ENCODE data around the gene GAS6. TPM values are rescaled to one million over a fixed set of nuclear protein-coding genes. Genes with fewer than 3 reads are reported as not detected.

The GAS6 gene
- polyA plus RNA-seq, 1 donor from 2014 or later: 52.4 TPM

- no peaks in the 10 kb centered on the region for H3F3A ChIP-seq (ENCODE audit: insufficient read depth, low read length, poor library complexity, severe bottlenecking)
- H4K20me1 ChIP-seq (ENCODE audit: insufficient read depth): no peaks in the 10 kb centered on the region
- H3K9ac ChIP-seq (ENCODE audit: low read length): no peak overlapping the region
- H3K9me2 ChIP-seq (ENCODE audit: insufficient read depth, low read length): no peaks in the 10 kb centered on the region
- TF ChIP-seq CTCF (IDR thresholded peaks at IDR 0.05; ENCODE audit: poor library complexity, severe bottlenecking) (no peak), REST (IDR thresholded peaks at IDR 0.05; ENCODE audit: borderline replicate concordance) (no peak), RAD21 (conservative IDR thresholded peaks at IDR 0.05) (no peak), TAF1 (IDR thresholded peaks at IDR 0.05; ENCODE audit: low read depth) (no peak), POLR2AphosphoS5 (IDR thresholded peaks at IDR 0.05) (no peak), SMC3 (conservative IDR thresholded peaks at IDR 0.05; ENCODE audit: poor library complexity) (no peak), EZH2 (IDR thresholded peaks at IDR 0.05; ENCODE audit: borderline replicate concordance, insufficient read depth, low read length, poor library complexity, severe bottlenecking) (no peak), MXI1 (conservative IDR thresholded peaks at IDR 0.05; ENCODE audit: poor library complexity, severe bottlenecking) (no peak), EP300 (conservative IDR thresholded peaks at IDR 0.05; ENCODE audit: poor library complexity, severe bottlenecking) (no peak)
- no peaks in the 10 kb centered on the region for H3K36me3 ChIP-seq (ENCODE audit: insufficient read depth, low read length)
- no peak overlapping the region for H3K4me2 ChIP-seq (ENCODE audit: low read length)
- no peaks in the 10 kb centered on the region for H3K27me3 ChIP-seq (ENCODE audit: insufficient read depth, low read depth, low read length)
- no peaks in the 10 kb centered on the region for H3K79me2 ChIP-seq (replicated peaks; ENCODE audit: insufficient read depth, low read length)
- no peak overlapping the region for H2AFZ ChIP-seq (ENCODE audit: low read depth, low read length)
- H3K27ac ChIP-seq (ENCODE audit: low read length): no peak overlapping the region
- no peak overlapping the region for H3K4me3 ChIP-seq (ENCODE audit: low read length)
- H3K9me3 ChIP-seq (ENCODE audit: low read length): no peaks in the 10 kb centered on the region
Observed at GRCh38 chr13:113845723-113846635, 17.9 kb downstream of the GAS6 start.

GRCh38 chr13:113845055-113845454 is 18.8 kb downstream of the GAS6 start:
- Histone ChIP-seq H3K79me2 (replicated peaks; ENCODE audit: insufficient read depth, low read length) (no peaks in the 10 kb centered on the region), H3K36me3 (ENCODE audit: insufficient read depth, low read length) (no peaks in the 10 kb centered on the region), H4K20me1 (ENCODE audit: insufficient read depth) (no peaks in the 10 kb centered on the region), H3K4me3 (ENCODE audit: low read length) (no peak overlapping the region), H3K9me2 (ENCODE audit: insufficient read depth, low read length) (no peaks in the 10 kb centered on the region), H2AFZ (ENCODE audit: low read depth, low read length) (no peak overlapping the region), H3K27ac (ENCODE audit: low read length) (no peak overlapping the region), H3K9me3 (ENCODE audit: low read length) (no peaks in the 10 kb centered on the region), H3K9ac (ENCODE audit: low read length) (no peak overlapping the region), H3F3A (ENCODE audit: insufficient read depth, low read length, poor library complexity, severe bottlenecking) (no peaks in the 10 kb centered on the region), H3K27me3 (ENCODE audit: insufficient read depth, low read depth, low read length) (no peaks in the 10 kb centered on the region), H3K4me2 (ENCODE audit: low read length) (no peak overlapping the region)
- TF ChIP-seq MXI1 (conservative IDR thresholded peaks at IDR 0.05; ENCODE audit: poor library complexity, severe bottlenecking) (no peak), CTCF (IDR thresholded peaks at IDR 0.05; ENCODE audit: poor library complexity, severe bottlenecking) (no peak), POLR2AphosphoS5 (IDR thresholded peaks at IDR 0.05) (no peak), SMC3 (conservative IDR thresholded peaks at IDR 0.05; ENCODE audit: poor library complexity) (no peak), EP300 (conservative IDR thresholded peaks at IDR 0.05; ENCODE audit: poor library complexity, severe bottlenecking) (no peak), EZH2 (IDR thresholded peaks at IDR 0.05; ENCODE audit: borderline replicate concordance, insufficient read depth, low read length, poor library complexity, severe bottlenecking) (no peak), REST (IDR thresholded peaks at IDR 0.05; ENCODE audit: borderline replicate concordance) (no peak), RAD21 (conservative IDR thresholded peaks at IDR 0.05) (no peak), TAF1 (IDR thresholded peaks at IDR 0.05; ENCODE audit: low read depth) (no peak)
